Daoy (cell line): ENCODE data around the gene SCN2A. TPM values are rescaled to one million over a fixed set of nuclear protein-coding genes. Genes with fewer than 3 reads are reported as not detected.

Source experiments
- DNase-seq: peaks from one replicate; pipeline ENCODE4 v3.0.0-alpha.2; 2015; ENCODE audit warnings: low read depth
- total RNA-seq: library from RNA; depleted of rRNA; stranded (reverse); fragments of >200 nt; shearing (Covaris generic); gene quantifications from 2 replicates; pipeline ENCODE4 v1.2.3, GENCODE V29; 2014; rRNA removed

The SCN2A gene
- total RNA-seq, 1 experiment from 2014 or later, result 0.51 TPM

- DNase-seq, result no peak
Observed at GRCh38 chr2:165420231-165420630, 181.0 kb downstream of the SCN2A start.

GRCh38 chr2:165423081-165423480, 183.9 kb downstream of the SCN2A start:
- DNase-seq, result no peak

GRCh38 chr2:165425556-165425955, 186.3 kb downstream of the SCN2A start:
- no peak for DNase-seq

- no peak for DNase-seq
Observed at GRCh38 chr2:165427686-165428085, 188.5 kb downstream of the SCN2A start.

- no peak for DNase-seq
Observed at GRCh38 chr2:165428926-165429325, 189.7 kb downstream of the SCN2A start.

- DNase-seq, result no peak
Observed at GRCh38 chr2:165431014-165431413, 191.8 kb downstream of the SCN2A start.

GRCh38 chr2:165432234-165432966, 193.2 kb downstream of the SCN2A start:
- no peak for DNase-seq

GRCh38 chr2:165434865-165435496, 195.8 kb downstream of the SCN2A start:
- DNase-seq, result no peak

GRCh38 chr2:165435611-165436010, 196.4 kb downstream of the SCN2A start:
- no peak for DNase-seq

- DNase-seq, result no peak
Observed at GRCh38 chr2:165436559-165436958, 197.3 kb downstream of the SCN2A start.

GRCh38 chr2:165440367-165440766, 201.2 kb downstream of the SCN2A start:
- DNase-seq, result no peak

Other genes starting within 250 kb of the SCN2A start
- gene SCN3A, start 35.4 kb upstream of the SCN2A start, total RNA-seq, result 0.69 and 0.98 TPM in 2 replicates
- 0.83 and 2.7 TPM in 2 replicates for gene CSRNP3, start 230.3 kb downstream of the SCN2A start, total RNA-seq